ENCODE data around the gene MOXD1.

MOXD1 gene

DNA sequence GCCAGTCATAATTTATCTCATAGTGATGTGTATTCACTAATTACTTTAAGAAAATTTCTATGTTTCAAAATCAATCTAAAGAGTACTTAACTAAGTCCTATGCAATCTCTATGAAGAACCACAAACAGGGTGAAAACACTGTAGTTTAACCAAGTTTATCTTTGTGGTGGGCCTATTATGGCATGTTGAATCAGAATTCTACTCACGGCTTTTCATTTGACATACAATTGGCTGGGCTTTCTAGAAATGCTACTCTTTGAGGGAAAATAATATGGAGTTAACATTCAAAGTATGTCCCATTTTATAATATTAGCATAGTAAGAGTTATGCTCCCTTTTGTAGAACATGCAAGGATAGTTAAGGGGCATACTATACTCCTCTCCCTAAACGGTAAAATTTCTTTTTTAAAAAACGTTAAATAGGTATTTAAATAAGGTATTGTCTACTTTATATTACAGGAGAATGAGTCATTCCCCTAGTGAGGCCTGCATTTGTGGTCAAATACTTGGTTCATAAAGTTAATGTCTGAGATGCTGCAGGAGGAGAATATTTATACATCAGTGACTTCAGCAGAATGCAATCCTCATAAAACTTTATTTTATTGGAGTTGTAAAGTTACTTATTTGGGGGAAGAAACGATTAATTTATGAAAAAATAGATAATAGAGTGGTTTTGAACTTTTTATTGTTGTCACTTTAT, 1.8 kb downstream of the MOXD1 start:
- DNase-seq (ENCODE audit: low read depth in 2 of 2): no peak

DNA sequence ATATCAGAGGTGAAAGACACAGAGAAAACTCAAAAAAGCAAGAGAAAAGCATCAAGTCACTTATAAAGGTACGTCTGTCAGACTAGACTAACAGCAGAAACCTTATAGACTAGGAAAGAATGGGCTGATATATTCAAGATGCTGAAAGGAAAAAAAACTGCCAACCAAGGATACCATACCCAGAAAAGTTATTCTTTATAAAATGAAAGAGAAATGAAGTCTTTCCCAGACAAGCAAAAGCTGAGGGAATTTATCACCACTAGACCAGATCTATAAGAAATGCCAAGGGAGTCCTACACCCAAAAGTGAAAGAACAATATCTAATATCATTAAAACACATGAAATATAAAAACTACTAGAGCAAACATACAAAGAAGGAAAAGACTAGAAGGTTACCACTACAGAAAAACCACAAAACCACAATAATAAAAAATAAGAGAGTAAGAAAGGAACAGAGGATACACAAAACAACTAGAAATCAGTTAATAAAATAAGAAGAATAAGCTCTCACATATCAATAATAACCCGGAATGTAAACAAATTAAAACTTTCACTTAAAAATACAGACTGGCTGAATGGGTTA, 6.2 kb downstream of the MOXD1 start:
- DNase-seq (ENCODE audit: low read depth in 2 of 2): no peak

DNA sequence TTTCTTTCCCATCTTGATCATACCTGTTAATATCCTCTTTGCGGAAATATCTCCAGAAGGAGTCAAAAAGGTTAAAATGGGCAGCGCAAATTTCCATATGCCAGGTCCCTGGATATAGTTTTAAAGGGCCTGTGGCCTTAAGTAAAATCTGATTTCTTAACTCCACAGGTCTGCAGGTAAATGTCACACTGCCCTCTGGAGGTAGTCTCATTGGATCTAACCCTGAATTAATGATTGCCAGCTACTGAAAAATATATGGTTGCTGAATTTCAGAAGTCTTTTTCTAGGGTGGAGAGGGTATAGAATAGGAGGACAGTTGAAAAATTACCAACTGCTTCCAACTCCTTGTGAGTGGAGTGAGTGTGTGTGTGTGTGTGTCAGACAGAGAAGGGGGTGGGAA, 8.5 kb downstream of the MOXD1 start:
- DNase-seq (ENCODE audit: low read depth in 2 of 2): no peak

DNA sequence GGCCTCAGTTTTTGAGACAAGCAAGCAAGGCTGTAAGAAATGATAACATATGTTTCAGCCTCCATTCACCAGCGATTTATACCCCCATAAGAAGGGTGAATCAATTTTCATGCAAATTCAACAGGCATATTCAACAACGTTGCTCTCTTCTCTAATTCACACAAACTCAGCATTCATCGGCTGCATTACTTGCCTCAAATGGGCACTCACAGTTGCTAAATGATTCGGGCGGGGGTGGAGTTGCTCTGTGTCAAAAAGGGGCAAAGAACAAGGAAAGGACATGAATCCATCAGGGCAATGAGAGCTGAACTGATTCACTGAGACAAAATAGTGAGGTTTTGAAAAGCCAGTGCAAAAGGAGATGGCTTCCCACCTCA, 9.0 kb downstream of the MOXD1 start:
- DNase-seq (ENCODE audit: low read depth in 2 of 2): no peak

DNA sequence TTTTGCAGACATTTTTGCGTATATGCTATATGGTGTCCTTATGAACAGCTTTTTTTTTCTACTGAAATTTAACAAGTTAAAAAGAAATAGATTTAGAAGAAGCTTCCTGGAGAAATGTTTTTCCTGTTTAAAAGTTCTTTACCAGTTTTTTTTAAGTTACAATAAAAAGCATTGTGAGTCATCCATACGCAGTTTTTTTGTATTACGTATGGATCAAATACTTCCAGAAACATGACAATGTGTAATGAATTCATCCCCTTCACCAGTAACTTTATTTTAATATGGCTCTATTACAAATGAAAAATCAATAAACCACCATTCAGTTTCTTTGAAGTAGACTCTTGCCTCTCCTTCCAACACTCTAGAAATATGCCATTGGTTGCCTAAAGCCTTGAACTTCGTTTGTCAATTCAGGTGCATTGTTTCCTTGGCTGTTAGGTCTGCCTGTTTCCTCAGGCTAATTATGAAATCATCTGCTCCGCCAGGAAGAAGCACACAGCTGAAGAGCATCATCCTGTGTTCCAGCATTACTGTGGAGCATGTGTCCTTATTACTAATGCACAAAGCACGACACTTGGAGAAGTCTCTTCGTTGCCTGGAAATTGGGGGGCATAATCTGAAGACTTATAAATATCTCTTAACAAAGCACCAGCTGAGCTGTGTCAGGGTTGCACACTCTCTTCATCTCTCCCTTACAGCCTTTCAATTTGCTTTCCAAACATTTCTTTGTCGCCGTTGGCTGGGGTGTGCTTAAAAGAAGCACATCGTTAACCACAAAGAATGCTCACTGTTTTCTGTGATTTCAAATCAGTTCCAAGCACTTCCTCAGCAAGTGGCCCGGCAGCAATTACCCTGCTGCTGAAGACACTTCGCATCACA, 9.6 kb downstream of the MOXD1 start:
- no peak for DNase-seq (ENCODE audit: low read depth in 2 of 2)

DNA sequence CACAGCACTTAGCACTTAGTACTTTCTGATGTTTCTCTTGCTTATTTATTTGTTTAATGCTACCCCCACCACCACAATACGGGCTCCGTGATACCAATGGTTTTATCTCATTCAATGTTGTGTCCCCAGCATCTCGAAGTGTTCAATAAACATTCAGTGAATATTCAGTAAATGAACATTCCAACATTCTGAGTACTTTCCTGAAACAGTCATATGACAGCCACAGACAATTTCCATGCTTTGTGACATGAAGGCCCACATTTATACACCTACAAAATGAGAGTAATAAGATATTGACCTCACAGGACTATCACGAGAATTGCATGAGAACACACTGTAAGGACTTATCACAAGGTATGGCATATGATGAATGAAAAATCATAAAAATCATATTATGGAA, 10.8 kb downstream of the MOXD1 start:
- no peak for DNase-seq (ENCODE audit: low read depth in 2 of 2)

DNA sequence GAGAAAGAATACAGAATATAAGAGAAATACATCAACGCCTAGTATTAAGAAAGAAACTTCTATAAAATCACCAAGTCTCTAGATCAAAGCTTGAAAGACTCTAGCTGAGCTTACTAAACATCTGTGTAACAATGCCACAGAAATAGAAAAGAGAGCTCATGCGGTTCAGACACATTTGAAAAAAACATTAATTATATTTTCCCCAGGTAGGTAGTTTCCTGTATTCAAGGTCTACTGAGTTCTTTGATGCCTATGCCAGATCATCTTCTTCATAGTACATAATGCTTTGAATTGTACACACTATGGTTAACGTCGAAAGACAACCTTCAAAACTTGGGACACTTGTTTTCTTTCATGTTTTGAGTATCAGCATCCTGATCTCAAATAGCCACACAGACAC, 11.3 kb downstream of the MOXD1 start:
- no peak for DNase-seq (ENCODE audit: low read depth in 2 of 2)

DNA sequence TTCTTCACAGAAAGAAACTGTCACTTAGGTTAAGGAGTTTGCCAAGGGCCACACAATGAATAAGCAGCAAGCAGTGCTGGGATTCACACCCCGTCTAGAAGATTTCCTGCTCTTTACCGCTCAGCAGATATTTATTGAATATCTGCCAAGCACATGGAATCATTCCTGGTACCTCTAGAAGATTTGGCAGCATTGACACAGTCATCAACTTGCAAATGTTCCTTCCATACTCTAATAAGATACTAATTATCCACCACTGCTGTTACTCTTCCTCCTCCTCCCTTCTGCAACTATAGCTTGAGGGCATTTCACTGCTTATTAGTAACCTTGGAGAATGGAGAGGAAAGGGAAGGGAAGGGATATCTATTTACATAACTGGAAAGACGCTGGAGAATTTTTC, 13.0 kb downstream of the MOXD1 start:
- DNase-seq (ENCODE audit: low read depth in 2 of 2): no peak

DNA sequence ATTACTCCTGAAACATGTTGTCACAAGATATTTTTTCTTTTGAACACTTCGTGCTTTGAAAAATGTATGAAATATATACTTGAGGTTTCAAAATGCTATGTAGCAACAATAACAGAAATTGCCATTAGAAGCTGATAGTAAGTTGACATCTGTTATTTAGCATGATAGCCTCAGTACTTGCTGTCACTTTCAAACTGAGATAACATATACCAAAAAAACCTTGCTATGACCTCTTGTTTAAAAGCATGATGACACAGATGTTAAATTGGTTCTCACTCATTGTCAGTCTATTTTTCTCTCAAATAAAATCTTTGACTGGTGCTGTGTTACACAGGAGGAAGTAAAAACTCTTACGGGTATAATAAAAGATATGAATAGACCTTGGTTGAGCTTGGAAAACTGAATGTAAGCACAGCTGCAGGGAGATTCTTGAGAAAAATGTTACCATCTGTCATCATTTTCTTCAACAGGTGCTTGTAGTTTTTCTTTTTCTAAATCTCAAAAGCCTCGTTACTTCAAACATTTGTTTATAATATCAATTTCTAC, 18.6 kb downstream of the MOXD1 start:
- no peak for DNase-seq (ENCODE audit: low read depth in 2 of 2)

DNA sequence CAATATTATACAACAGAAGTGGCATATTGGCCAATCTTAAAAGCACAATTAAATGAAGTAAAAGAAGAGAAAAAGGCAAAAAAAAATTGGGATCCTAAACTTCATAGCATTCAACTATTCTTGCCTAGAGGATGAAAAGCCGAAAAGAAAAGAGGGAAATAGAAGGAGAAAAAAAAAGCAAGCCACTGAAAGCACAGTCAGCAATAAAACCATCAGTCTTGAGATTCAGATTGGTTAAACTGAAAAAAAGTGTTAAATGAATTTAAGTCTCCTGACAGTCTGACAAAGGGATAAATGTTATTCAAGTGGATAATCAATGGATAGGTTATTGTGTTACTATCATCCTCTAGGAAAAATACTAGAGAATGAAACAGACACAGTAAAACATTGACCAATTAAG, 19.9 kb downstream of the MOXD1 start:
- no peak for DNase-seq (ENCODE audit: low read depth in 2 of 2)

DNA sequence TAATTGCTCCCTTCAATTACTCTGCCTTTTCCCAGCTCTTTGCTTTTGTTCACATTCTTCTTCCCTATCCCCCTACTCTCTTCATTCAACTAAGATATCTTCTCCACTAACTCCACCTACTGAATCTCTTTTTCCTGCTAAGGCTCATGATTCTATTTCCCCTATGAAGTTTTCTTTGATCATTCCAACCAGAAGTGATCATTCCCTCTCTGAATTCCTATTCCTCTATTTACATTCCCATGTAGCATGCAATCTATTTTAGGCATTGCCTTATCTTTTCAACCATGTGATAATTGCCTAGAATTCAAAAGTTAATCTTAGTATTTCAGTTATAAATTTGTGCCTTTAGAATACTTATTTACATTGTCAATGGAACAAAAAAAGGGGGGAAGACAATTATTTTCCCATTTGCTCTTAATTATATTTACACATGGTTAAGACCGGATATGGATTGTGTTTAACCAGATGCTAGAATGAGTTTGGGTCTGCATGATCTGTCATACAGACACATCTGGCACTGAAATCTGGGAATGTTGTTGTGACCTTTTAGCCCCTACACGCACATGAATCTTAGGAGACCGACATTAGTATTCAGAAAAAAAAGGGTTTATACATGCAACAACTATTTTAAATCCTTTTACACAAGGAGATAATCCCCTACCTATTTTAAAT, 20.8 kb downstream of the MOXD1 start:
- no peak for DNase-seq (ENCODE audit: low read depth in 2 of 2)

DNA sequence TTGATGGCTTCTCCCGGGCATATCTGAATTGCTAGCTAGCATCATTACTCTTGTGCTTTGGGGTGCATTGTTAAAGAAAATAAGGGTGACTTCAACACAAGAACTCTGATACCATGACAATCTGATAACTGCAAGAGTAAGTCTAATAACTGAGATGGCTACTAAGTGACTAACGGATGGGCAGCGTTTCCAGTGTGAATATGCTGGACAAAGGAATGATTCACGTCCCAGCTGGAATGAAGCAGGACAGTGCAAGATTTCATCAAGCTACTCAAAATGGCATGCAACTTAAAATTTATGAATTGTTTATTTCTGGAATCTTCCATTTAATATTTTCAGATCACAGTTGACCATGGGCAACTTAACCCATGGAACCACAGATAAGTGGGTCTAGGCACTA, 31.7 kb downstream of the MOXD1 start:
- no peak for DNase-seq (ENCODE audit: low read depth in 2 of 2)

DNA sequence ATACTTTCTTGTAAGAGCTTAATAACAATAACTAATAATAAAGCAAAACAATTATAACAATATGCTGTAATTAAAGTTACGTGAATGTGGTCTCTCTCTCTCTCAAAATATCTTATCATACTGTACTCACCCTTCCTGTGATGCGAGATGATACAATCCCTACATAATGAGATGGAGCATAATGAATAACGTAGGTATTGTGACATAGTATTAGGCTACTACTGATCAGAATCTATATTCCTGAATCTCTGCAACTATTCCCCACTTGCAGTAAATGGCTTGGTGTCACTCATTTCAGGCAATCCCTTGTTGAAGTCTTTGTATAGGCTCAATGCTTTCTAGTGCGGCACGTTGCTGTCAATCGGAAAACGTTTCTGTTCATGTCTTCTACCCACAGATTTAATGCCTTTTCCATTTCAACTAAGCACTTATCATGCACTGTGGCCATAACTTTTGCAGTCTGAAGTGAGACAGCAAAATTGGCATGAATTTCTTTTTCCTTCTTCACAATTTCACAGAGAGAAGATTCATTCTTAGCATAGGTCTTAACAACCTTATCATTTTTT, 32.3 kb downstream of the MOXD1 start:
- DNase-seq (ENCODE audit: low read depth in 2 of 2): no peak

DNA sequence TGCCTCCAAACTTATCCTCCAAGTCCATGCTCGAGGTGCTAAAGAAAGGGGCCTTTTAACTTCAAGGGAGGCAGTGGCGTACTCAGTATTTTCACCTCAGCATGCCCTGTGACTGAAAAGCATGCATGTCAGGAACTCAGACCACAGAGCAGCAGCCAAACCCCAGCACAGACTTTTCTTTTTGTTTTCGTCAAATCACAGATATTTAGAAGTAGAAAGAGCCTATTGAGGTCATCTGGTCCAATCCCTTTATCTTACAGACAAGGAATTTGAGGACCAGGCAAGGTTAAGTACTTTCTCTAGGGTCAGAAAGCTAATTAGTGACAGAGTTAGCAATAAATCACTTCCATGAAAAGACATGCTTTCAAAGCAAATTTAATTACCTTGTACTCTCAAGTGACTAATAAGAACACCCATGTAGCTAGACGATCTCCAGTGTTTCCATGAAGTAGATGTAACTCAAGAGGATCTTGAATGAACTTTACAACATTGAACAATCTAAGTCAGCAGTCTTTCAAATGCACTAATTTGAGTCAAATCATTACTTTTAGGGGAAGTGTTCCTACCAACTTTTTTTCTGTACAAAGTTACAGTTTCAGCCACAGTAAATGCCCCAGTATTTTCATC, 35.9 kb downstream of the MOXD1 start:
- DNase-seq (ENCODE audit: low read depth in 2 of 2): no peak

DNA sequence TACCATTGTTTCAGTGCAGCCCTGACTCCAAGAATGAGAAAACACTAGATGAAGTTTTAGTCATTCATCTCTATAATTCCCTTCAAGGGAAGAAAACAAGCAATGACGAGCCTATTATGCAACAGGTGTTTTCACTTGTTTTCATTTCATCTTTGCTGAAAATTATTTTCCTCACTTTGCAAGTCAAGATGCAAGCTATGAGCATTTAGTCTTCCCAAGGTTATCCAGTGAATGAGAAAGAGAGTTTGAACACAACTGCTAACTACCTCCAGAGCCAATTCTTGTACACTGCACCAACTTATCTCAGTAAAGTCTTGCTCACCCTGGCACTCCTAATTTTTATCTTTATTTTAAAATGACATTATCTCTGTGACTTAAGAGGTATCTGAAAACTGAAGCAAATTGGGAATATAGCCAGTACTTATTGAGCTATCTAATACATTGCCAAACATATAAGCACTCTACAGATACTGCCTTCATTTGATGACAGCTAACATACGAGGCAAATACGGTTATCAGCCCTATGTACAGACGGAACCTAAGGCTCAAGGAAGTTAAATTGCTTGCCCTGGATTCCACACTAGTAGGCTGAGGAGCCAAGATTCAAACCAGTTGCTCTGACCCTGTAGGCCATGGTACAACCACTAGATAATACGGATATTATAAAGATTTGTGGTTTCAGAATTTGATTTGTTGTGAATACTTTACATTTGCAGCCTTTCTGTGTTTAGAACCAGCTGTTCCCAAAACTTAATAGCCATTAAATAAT, 36.8 kb downstream of the MOXD1 start:
- no peak for DNase-seq (ENCODE audit: low read depth in 2 of 2)

DNA sequence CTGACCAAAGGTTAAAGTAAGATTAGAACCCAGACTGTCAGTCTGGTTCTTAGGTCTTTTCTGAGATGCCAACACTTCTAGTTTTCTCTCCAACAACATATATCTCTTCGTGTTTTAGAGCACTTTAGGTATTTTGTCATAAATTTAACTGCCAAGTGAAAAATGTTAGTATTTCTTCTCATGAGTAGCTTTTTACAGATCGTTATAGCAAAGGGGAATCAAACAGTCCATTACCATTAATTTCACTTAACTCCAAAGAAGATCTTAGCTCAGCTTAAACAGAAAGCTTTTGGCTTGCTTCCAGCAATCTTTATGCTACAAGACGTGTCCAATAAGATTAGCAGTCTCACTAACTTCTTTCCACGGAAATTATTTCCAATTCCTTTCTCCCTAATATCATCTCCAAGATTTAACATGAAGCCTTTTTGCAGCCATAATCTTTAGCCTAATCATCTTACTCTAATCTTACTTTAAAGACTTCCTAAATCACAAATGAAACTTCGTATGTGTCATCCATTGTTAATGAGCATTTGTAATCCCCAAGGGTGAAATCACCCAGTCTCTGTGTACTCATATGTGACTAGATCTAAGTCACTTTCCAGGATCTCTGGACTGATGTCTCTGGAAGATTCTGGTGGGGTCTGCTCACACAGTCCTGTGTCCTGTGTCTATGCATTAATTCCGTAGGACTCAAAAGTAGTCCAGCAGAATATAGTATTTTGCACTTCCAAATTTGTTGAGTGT, 38.7 kb downstream of the MOXD1 start:
- DNase-seq (ENCODE audit: low read depth in 2 of 2): no peak

DNA sequence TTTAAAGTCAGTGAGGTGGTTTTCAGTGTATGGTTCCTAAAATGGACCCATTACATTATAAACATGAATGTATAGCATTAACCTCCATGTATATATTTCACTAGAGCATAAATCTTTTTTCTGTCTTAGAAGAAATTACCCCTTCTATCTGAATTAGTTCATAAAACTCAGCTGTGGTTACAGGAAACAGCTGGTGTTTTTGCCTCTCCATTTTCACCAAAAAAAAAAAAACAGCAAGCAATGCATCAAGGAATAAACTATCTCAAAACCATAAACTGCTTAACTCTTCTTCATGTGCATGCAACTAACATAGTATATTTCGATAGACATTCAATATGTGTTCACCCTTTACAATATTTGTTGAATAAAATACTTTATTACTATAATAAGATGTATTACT, 40.2 kb downstream of the MOXD1 start:
- DNase-seq (ENCODE audit: low read depth in 2 of 2): no peak

DNA sequence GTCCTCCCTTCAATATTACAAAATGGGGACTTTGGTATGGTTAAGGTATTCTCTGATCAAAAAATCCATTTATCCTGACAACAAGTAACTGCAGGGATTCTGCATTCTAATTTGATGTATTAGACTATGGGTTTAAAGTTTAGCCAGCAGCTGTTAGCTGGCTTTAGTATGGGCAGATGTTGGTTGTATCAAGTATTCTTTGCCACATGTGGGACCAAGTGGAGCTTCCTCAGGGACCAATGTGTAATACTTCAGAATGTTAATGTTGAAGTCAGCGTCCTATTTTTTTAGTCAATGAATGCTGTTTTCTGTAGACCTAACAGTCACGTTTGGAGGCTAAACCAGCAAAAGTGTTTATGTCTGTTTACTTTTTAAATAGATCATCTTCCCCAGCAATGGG, 41.4 kb downstream of the MOXD1 start:
- no peak for DNase-seq (ENCODE audit: low read depth in 2 of 2)

DNA sequence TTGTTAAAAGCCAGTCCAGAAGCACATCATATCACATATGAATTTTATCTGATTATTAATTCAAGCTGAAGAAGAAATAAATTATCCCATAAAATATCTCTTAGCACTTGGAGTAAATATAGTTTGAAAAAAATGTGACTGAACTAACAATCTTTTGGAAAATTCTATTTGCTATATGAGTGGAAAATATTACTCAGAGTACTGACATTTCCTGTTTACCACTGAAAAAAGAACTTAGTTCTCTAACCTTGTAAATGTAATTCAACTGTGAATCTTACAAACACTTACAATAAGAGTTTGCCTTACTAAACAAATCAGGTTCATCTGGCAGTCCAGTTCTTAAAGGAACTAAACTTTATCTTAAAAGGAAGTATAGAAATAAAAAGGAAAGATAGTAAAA, 44.2 kb downstream of the MOXD1 start:
- no peak for DNase-seq (ENCODE audit: low read depth in 2 of 2)

All from stimulated activated CD8-positive, alpha-beta memory T cell treated with anti-CD3 and anti-CD28 coated beads, Interleukin-2, amount 100 ng/mL, for 48 hours (primary cell).